ENCODE results near the gene SAMM50.
A peak's percentile ranks its signal among the peaks of the same experiment; 100 is the strongest.

The SAMM50 gene

GRCh38 chr22:43924877-43925276 is 30.4 kb upstream of the SAMM50 start:
- H3K9me3 ChIP-seq (ENCODE audit: control insufficient read depth, low read depth, low read length), result no peaks in the 10 kb centered on the region
- H3K36me3 ChIP-seq (ENCODE audit: control insufficient read depth, low read depth, low read length), result peaks cover 22% of the 10 kb centered on the region
- H3K27ac ChIP-seq (ENCODE audit: low read length), result no peak overlapping the region
- peaks cover 27% of the 10 kb centered on the region for H3K4me1 ChIP-seq (ENCODE audit: control insufficient read depth, low read depth, low read length)
- no peaks in the 10 kb centered on the region for H3K27me3 ChIP-seq (ENCODE audit: control insufficient read depth, insufficient read depth, low read length)
- H3K4me3 ChIP-seq (ENCODE audit: low read length), result peak overlapping the region; percentile 62
- H3K9ac ChIP-seq (ENCODE audit: low read length), result peak overlapping the region; percentile 84

GRCh38 chr22:43925433-43926348 is 29.6 kb upstream of the SAMM50 start:
- H3K4me3 ChIP-seq (ENCODE audit: low read length), result peak overlapping the region; percentile 62
- no peaks in the 10 kb centered on the region for H3K27me3 ChIP-seq (ENCODE audit: control insufficient read depth, insufficient read depth, low read length)
- H3K9me3 ChIP-seq (ENCODE audit: control insufficient read depth, low read depth, low read length), result no peaks in the 10 kb centered on the region
- H3K9ac ChIP-seq (ENCODE audit: low read length), result peak overlapping the region; percentile 84
- H3K4me1 ChIP-seq (ENCODE audit: control insufficient read depth, low read depth, low read length), result peaks cover 27% of the 10 kb centered on the region
- H3K36me3 ChIP-seq (ENCODE audit: control insufficient read depth, low read depth, low read length), result peaks cover 30% of the 10 kb centered on the region
- peak overlapping the region; percentile 42 for H3K27ac ChIP-seq (ENCODE audit: low read length)

- no peak overlapping the region for H3K27ac ChIP-seq (ENCODE audit: low read length)
- H3K9ac ChIP-seq (ENCODE audit: low read length), result no peak overlapping the region
- H3K27me3 ChIP-seq (ENCODE audit: control insufficient read depth, insufficient read depth, low read length), result no peaks in the 10 kb centered on the region
- no peaks in the 10 kb centered on the region for H3K9me3 ChIP-seq (ENCODE audit: control insufficient read depth, low read depth, low read length)
- H3K4me1 ChIP-seq (ENCODE audit: control insufficient read depth, low read depth, low read length), result peaks cover 27% of the 10 kb centered on the region
- H3K4me3 ChIP-seq (ENCODE audit: low read length), result peak overlapping the region; percentile 62
- peaks cover 33% of the 10 kb centered on the region for H3K36me3 ChIP-seq (ENCODE audit: control insufficient read depth, low read depth, low read length)
These were observed 28.9 kb upstream of the SAMM50 start for GRCh38 chr22:43926349-43926710.

- no peak overlapping the region for H3K9ac ChIP-seq (ENCODE audit: low read length)
- H3K4me1 ChIP-seq (ENCODE audit: control insufficient read depth, low read depth, low read length), result peaks cover 16% of the 10 kb centered on the region
- no peaks in the 10 kb centered on the region for H3K9me3 ChIP-seq (ENCODE audit: control insufficient read depth, low read depth, low read length)
- no peak overlapping the region for H3K27ac ChIP-seq (ENCODE audit: low read length)
- no peaks in the 10 kb centered on the region for H3K27me3 ChIP-seq (ENCODE audit: control insufficient read depth, insufficient read depth, low read length)
- no peak overlapping the region for H3K4me3 ChIP-seq (ENCODE audit: low read length)
- H3K36me3 ChIP-seq (ENCODE audit: control insufficient read depth, low read depth, low read length), result peaks cover 53% of the 10 kb centered on the region
These were observed 26.8 kb upstream of the SAMM50 start for GRCh38 chr22:43928468-43928867.

- peaks cover 16% of the 10 kb centered on the region for H3K4me1 ChIP-seq (ENCODE audit: control insufficient read depth, low read depth, low read length)
- no peak overlapping the region for H3K9ac ChIP-seq (ENCODE audit: low read length)
- no peaks in the 10 kb centered on the region for H3K9me3 ChIP-seq (ENCODE audit: control insufficient read depth, low read depth, low read length)
- H3K27ac ChIP-seq (ENCODE audit: low read length), result no peak overlapping the region
- H3K27me3 ChIP-seq (ENCODE audit: control insufficient read depth, insufficient read depth, low read length), result no peaks in the 10 kb centered on the region
- peaks cover 57% of the 10 kb centered on the region for H3K36me3 ChIP-seq (ENCODE audit: control insufficient read depth, low read depth, low read length)
- no peak overlapping the region for H3K4me3 ChIP-seq (ENCODE audit: low read length)
These were observed 26.3 kb upstream of the SAMM50 start for GRCh38 chr22:43928908-43929307.

GRCh38 chr22:43931771-43932170 is 23.5 kb upstream of the SAMM50 start:
- Histone ChIP-seq H3K27ac (ENCODE audit: low read length) (no peak overlapping the region), H3K36me3 (ENCODE audit: control insufficient read depth, low read depth, low read length) (peaks cover 81% of the 10 kb centered on the region), H3K9ac (ENCODE audit: low read length) (no peak overlapping the region), H3K4me1 (ENCODE audit: control insufficient read depth, low read depth, low read length) (no peaks in the 10 kb centered on the region), H3K9me3 (ENCODE audit: control insufficient read depth, low read depth, low read length) (no peaks in the 10 kb centered on the region), H3K4me3 (ENCODE audit: low read length) (no peak overlapping the region), H3K27me3 (ENCODE audit: control insufficient read depth, insufficient read depth, low read length) (no peaks in the 10 kb centered on the region)

GRCh38 chr22:43941449-43941848 is 13.8 kb upstream of the SAMM50 start:
- Histone ChIP-seq H3K27ac (ENCODE audit: low read length) (no peak overlapping the region), H3K4me1 (ENCODE audit: control insufficient read depth, low read depth, low read length) (no peaks in the 10 kb centered on the region), H3K27me3 (ENCODE audit: control insufficient read depth, insufficient read depth, low read length) (no peaks in the 10 kb centered on the region), H3K9ac (ENCODE audit: low read length) (no peak overlapping the region), H3K9me3 (ENCODE audit: control insufficient read depth, low read depth, low read length) (no peaks in the 10 kb centered on the region), H3K4me3 (ENCODE audit: low read length) (no peak overlapping the region), H3K36me3 (ENCODE audit: control insufficient read depth, low read depth, low read length) (peaks cover 83% of the 10 kb centered on the region)

GRCh38 chr22:43944670-43945430 is 10.4 kb upstream of the SAMM50 start:
- no peaks in the 10 kb centered on the region for H3K27me3 ChIP-seq (ENCODE audit: control insufficient read depth, insufficient read depth, low read length)
- peaks cover 61% of the 10 kb centered on the region for H3K36me3 ChIP-seq (ENCODE audit: control insufficient read depth, low read depth, low read length)
- H3K4me1 ChIP-seq (ENCODE audit: control insufficient read depth, low read depth, low read length), result no peaks in the 10 kb centered on the region

GRCh38 chr22:43945632-43946383 is 9.4 kb upstream of the SAMM50 start:
- Histone ChIP-seq H3K36me3 (ENCODE audit: control insufficient read depth, low read depth, low read length) (peaks cover 52% of the 10 kb centered on the region), H3K9ac (ENCODE audit: low read length) (no peak overlapping the region)

More at GRCh38 chr22:43944670-43945430, 10.4 kb upstream of the SAMM50 start:
- H3K9me3 ChIP-seq (ENCODE audit: control insufficient read depth, low read depth, low read length), result no peaks in the 10 kb centered on the region
- no peak overlapping the region for H3K27ac ChIP-seq (ENCODE audit: low read length)
- H3K9ac ChIP-seq (ENCODE audit: low read length), result no peak overlapping the region
- no peak overlapping the region for H3K4me3 ChIP-seq (ENCODE audit: low read length)

GRCh38 chr22:43946384-43946667 is 8.9 kb upstream of the SAMM50 start:
- no peak overlapping the region for H3K27ac ChIP-seq (ENCODE audit: low read length)
- no peaks in the 10 kb centered on the region for H3K4me1 ChIP-seq (ENCODE audit: control insufficient read depth, low read depth, low read length)
- H3K9ac ChIP-seq (ENCODE audit: low read length), result no peak overlapping the region
- no peaks in the 10 kb centered on the region for H3K9me3 ChIP-seq (ENCODE audit: control insufficient read depth, low read depth, low read length)
- H3K36me3 ChIP-seq (ENCODE audit: control insufficient read depth, low read depth, low read length), result peaks cover 47% of the 10 kb centered on the region
- no peaks in the 10 kb centered on the region for H3K27me3 ChIP-seq (ENCODE audit: control insufficient read depth, insufficient read depth, low read length)
- no peak overlapping the region for H3K4me3 ChIP-seq (ENCODE audit: low read length)

More at GRCh38 chr22:43945632-43946383, 9.4 kb upstream of the SAMM50 start:
- H3K4me1 ChIP-seq (ENCODE audit: control insufficient read depth, low read depth, low read length), result no peaks in the 10 kb centered on the region
- no peaks in the 10 kb centered on the region for H3K9me3 ChIP-seq (ENCODE audit: control insufficient read depth, low read depth, low read length)
- no peak overlapping the region for H3K4me3 ChIP-seq (ENCODE audit: low read length)
- H3K27me3 ChIP-seq (ENCODE audit: control insufficient read depth, insufficient read depth, low read length), result no peaks in the 10 kb centered on the region
- no peak overlapping the region for H3K27ac ChIP-seq (ENCODE audit: low read length)

- H3K4me1 ChIP-seq (ENCODE audit: control insufficient read depth, low read depth, low read length), result no peaks in the 10 kb centered on the region
- H3K27ac ChIP-seq (ENCODE audit: low read length), result no peak overlapping the region
- peaks cover 23% of the 10 kb centered on the region for H3K36me3 ChIP-seq (ENCODE audit: control insufficient read depth, low read depth, low read length)
- no peak overlapping the region for H3K4me3 ChIP-seq (ENCODE audit: low read length)
- no peaks in the 10 kb centered on the region for H3K9me3 ChIP-seq (ENCODE audit: control insufficient read depth, low read depth, low read length)
- no peaks in the 10 kb centered on the region for H3K27me3 ChIP-seq (ENCODE audit: control insufficient read depth, insufficient read depth, low read length)
- no peak overlapping the region for H3K9ac ChIP-seq (ENCODE audit: low read length)
These were observed 6.3 kb upstream of the SAMM50 start for GRCh38 chr22:43948836-43949406.

All from iPS-18a (cell line).